Stimulated activated CD8-positive, alpha-beta memory T cell treated with anti-CD3 and anti-CD28 coated beads, Interleukin-15, amount 100 ng/mL, for 48 hours (primary cell): ENCODE results near the gene LURAP1L.

Source experiments
- DNase-seq, 2 donors: peaks; one replicate each; pipeline ENCODE4 v3.0.0-alpha.2; 2020; ENCODE audit warnings: low read depth in 2 of 2

Gene LURAP1L

DNA sequence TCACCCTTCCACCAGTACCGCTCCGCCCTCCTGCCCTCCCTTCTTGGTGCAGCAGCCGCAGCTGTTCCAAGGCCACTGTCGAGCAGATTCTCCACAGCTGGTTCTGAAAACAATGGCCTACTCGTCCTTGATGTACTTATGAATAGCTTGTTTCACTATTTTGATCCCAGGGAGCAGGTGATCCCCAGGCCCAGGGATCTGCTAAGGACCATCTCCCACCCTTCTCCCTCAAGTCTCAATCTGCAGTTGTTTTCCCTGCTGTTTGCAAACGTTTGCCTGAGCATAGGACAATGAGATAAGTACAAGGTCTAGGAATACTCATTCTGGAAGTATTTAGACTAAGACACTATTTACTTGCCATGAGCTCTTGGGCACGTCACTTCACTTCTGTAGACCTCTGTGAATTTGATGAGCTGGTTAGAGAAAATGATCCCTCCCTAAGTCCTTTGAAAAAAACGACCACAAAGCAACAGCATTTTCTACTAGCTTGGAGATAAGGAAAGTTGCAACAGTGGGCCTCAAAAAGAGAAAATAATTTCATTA lies 1.8 kb downstream of the LURAP1L start:
- DNase-seq, result no peak

DNA sequence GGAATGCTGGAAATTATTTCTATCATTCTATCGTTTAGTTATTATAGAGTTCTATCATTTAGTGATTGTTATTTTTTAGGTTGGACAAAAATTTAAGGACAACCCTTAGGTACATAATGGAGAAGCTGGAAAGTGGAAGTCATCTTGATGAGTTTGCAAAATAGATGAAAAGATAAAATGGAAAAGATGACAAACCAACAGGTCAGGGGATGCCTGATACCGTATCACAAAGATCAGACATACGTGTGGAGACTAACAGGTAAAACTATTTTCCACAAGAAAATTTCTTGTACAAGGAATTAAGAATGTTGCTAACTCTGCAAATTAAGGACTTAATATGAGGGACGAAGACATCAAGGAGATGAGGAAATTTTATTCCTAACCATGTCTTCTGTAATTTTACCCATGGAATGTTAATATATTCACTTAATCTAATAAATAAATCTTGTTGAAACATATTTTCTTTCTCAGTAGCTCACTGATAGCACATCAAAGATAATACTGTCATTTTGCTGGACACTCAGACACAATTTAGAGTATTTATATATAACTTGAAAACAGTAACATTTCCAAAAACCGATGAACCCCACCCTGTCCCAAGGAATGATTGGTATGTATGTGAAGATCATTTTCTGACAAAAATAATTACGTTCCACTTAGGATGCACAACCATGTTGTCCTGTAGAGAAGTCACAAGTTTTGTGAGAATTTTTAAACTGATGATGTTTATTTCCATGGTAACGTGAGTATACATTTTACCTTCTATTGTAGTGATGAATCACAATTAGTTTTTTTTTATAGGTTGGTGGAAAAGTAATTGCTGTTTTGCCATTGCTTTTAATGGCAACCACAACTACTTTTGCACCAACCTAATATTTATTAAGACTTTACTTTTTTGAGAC lies 2.6 kb downstream of the LURAP1L start:
- no peak for DNase-seq

DNA sequence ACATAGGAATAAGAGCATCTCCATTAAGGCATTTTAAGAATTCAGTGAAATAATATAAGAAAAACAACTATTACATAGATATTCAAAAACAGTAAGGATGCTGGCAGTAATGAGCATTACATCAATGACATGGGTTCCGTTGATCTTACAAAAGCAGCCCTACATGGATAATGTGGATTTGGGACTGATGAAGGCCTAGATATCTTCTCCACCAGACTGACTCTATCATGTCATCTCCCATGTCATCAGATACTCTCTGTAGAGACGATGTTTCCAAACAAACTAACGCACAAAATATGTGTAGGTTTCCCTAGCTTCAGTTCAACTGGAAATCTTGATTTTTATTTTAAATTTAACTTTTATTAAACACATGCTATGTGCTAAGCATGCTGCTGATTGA lies 3.6 kb downstream of the LURAP1L start:
- no peak for DNase-seq

DNA sequence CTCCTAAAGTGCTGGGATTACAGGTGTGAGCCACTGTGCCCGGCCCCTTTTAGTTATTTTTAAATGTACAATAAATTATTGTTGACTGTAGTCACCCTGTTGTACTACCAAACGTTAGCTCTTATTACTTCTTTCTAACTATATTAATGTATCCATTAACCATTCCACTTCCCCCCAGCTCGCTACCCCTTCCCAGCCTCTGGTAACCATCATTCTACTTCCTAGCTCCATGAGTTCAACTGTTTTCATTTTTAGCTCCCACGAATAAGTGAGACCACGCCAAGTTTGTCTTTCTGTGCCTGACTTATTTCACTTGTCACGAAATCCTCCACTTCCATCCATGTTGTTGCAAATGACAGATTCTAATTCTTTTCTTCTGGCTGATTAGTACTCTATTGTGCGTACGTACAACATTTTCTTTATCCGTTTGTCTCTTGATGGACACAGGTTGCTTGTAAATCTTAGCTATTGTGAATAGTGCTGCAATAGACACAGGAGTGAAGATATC lies 6.5 kb downstream of the LURAP1L start:
- DNase-seq, result no peak

DNA sequence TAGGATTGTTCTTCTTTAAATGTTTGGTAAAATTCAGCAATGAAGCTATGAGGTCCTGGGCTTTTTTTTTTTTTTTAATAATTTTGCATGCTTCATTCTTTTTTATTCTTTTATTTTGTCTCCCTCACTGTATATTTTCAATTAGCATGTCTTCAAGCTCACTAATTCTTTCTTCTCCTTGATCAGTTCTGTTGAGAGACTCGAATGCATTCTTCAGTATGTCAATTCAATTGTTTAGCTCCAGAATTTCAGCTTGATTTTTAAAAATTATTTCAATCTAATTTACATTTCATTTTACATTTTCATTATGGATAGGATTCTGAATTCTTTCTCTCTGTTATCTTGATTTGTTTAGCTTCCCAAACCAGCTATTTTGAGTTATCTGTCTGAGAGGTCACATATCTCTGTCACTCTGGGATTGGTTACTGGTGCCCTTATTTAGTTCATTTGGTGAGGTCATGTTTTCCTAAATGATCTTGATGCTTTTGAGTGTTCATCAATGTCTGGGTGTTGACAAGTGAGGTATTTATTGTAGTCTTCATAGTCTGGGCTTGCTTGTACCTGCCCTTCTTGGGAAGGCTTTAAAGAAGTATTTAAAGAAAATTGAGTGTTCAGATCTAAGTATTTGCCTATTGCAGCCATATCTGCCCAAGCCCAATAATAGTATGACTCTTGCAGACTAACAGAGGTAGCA lies 9.1 kb downstream of the LURAP1L start:
- no peak for DNase-seq

DNA sequence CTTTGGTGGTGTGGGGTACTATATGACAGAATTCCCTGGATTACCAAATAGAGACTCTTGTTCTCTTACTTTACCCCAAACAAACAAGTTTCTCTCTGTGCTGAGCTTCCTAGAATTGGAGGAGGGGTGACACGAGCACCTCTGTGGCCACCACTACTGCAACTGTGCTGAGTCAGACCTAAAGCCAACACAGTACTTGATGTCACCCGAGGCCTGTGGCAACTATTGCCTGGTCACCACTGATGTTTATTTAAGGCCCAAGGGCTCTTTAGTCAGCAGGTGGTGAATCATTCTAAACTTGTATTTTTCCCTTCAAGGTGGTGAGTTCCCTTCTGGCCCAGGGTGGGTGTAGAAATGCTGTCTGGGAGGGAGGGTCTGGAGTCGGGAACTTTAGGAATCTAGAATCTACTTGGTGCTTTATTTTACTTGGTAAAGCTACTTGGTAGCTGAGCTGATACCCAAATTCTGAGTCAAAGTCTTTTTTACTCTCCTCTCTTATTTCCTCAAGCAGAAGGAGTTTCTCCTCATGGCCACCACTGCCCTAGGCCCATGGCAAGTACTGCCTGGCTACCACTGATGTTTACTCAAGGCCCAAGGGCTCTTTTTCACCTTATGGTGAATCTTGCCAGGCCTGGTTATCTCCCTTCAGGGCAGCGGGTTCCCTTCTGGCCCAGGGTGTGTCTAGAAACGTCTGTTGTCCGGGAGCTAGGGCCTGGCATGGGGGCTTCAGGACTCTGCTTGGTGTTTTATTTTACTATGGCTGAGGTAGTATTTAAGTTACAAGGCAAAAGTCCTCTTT lies 9.8 kb downstream of the LURAP1L start:
- DNase-seq, result no peak

DNA sequence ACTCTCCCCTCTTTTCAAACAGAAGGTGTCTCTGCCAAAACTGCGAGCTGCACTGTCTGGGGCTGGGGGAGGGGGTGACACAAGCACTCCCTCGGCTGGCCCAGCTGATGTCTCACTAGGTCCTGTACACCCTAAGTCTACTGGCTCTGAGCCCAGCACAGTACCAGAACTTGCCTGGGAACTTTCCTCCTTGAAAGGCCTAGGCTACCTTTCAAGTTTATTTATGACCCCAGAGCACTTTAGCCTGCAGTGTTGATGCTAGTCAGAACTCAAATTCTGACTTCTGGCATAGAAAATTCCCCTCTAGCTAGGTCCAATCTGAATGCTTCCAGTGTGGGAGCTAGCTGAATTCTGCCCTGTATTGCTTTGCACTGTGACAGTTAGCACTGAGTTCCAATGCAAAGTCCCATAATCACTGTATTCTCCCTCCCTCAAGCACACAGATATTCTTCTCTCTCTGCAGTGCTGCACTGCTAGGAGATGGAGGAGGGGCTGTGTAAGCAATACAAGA lies 10.5 kb downstream of the LURAP1L start:
- DNase-seq, result no peak

DNA sequence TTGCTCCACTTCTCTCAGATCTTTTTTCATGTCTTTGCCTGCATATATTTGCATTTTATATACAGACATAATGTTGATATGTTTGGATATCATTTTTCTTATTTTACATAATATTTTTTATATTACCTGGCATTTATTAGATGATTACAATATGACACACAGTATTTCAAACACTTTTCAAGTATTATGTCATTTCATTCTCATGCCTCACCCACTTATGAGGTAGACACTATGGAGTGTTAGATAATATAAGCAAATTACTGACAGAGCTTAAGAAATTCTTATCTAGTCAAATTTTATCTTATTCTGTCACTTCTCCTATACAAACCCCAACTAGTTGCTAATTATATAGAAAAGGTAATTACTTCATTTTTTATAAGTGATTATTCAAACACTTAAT lies 11.1 kb downstream of the LURAP1L start:
- DNase-seq, result no peak

DNA sequence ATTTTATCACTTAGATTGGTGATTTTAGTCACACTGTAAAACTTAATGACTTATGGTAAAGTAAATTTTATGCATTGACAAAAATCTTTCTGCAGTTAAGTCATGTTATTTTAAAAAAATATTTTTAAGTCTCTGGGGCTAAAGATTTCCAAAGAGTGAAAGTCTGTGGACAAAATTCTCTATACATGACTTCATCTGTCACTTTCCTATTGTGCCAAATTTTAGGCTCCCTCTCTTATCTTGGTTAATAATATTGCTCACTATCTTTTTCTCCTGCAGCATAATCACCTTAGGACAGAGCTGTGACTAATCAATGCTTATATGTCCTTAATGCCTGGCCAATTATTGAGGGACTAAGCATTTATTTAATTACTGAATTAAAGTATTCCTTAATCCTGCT lies 15.2 kb downstream of the LURAP1L start:
- no peak for DNase-seq

DNA sequence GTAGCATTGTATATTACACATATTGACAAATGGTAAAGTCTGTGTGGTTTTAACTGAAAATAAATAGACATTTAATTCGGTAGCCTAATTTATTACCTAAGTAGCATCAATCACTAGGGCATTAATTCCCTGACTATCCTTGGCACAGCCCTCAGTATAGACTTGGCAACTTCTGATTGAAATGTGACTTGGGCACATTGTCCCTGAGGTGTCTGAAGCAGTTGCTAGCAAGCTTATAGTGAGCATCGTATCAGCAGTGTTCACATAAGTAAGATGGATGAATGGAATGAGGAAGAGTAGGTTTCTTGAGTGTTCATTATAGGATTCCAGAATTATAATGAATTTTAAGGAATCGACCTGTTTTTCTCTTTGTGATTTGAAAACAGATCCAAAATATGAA lies 16.1 kb downstream of the LURAP1L start:
- DNase-seq, result no peak

DNA sequence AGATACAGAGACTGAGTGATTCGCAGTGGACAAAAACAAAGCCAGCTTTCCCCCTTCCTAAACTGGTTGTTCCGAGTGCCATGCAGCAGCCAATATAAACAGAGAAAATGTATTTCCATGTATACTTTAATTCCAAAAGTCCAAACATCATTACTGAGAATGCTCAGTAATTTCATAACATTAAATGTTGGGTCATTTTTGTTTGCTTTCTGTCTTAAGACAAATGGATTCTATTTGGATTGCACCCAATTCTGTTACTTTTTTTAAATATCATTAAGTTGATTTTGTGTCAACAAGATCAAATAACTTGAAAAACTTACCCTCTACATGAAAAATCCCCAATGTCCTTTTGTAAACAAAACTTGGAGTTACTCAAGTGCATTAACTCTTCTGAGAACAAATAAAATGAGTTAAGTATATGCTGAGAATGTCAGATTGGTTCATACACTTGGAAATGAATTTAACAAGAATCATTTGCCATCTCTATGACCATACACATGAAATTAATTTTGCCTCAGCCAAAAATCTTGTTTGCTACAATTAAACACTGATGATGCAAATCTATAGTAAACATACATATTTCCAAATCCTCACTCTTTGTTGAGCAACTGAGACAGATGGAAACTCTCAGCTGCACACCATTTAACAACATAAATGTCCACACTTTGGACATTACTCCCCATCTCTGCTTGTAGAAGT lies 19.4 kb downstream of the LURAP1L start:
- no peak for DNase-seq

DNA sequence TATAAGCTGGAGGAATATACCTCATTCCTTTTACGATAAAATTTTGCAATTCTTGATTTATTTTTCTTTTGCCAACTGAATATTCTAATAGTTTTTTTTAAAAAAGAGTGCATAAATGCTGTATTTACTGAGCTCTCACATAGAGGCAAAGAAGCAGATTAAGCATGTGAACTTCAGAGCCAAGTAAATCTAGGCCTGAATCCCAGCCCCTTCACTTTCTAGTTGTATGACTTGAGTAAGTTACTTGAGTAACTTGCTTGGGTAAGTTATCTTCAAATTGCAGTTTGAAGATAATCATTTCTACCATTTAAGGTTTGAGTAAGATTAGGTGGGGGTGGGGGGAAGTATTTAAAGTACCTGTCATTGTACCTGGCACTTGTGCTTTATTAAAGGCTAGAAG lies 21.8 kb downstream of the LURAP1L start:
- DNase-seq, result no peak

DNA sequence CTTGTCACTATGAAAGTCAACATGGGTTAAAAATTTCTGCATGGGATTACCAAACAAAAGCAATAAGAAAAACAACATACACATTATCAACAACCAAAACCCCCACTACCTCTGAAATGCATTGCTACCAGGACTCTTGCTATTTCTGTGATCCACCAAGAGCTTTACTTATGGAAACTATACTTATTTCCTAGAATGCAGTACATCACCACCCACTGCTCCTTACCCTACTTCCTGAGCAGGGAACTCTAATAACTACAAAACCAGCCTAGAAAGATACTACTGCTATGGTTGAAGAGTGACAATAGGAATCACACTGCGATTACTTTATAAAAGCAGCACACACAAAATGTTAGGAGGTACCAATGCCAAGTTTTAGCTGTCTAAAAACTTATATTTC lies 22.2 kb downstream of the LURAP1L start:
- no peak for DNase-seq

DNA sequence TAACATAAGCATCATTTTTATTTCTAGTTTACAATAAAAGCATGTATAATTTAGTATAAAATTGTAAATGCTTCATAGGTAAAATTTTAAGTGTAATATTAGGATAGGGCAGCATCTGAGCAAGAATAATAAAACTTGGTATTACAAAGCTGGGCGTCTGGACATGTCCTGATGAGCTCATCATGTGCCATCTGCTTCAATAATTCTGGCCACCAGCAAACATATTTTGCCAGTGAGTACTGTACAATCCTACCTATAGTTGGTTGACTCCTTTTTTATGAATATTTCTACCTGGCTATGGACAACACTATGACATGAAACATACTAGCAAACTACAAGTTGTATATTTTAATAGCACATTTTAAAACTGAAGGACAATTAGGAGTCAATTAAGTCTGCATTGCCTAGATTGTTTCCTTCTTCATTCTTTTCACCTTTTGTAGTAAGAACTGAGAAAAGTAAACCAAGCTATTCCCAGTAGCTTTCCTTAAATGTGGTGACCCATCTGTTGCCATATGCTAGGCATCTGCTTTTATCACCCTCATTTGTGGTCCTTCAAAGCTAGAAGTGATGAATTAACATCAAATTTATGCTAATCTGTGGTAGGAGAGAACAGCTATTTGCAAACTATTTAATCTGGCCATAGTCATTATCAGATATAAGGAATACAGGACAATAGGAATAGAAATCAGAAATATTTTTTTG lies 23.4 kb downstream of the LURAP1L start:
- DNase-seq, result no peak

DNA sequence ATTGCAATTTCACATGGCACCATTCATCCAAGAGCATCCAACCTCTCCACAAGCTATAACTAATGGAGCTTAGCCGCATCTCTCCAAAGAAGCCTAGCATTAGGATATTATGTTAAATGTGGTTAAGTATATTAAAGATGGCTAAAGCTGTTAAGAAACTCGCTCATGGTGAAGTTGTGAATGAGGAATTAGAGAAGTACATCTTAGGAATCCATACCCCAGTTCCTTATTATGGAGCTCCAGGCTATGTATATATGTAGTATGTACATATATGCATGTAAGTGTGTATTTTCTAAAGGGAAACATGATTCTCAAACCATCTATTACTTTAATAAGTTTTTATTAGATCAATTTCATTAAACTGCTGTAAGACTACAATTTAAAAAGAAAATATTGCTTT lies 26.4 kb downstream of the LURAP1L start:
- no peak for DNase-seq

DNA sequence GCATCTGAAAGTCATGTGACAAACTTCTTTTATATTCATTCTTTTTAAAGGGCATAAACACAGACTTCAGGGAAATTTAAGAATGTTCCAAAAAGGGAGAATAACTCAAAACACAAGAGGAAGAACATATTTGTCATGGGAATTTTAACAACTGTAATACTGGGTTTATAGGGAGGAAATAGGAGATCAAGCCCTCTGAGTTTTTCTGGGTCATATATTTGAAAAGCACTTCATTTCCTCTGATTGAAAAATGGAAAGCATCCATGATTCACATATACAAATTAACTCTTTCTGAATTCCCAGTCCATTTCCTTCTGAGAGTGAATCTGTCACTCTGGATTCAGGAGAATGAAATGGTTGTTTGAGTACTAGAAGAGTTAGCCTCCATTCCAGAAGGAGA lies 26.8 kb downstream of the LURAP1L start:
- no peak for DNase-seq

DNA sequence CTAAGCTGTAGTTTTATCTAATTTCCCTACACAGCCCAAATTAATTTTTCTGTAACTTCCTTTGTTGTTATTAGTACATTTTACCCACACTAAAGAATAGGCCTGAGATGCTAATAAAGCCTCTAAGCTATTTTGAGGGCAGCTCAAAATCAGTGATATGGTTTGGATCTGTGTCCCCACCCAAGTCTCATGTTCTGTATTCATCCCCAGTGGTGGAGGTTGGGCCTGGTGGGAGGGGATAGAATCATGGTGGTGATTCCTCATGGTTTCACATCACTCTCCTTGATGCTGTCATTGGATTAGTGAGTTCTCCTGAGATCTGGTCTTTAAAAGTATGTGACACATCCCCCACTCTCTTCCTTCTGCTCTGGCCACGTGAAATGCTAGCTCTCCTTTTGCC lies 27.3 kb downstream of the LURAP1L start:
- DNase-seq, result no peak

DNA sequence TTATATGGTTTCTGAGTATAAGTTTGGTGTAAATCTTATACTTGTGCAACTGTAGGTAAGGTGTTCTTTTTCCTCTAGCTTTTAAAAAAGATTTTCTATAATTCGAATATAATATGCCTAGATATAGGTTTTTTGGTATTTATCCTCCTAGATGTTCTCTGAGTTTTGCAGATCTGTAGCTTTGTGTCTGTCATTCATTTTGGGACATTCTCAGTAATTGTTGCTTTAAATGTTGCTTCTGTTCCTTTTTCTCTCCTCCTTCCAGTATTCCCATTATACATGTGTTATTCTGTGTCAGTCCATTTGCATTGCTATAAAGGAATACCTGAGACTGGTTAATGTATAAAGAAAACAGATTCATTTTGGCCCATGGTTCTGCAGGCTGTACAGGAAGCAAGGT lies 33.7 kb downstream of the LURAP1L start:
- DNase-seq, result no peak

DNA sequence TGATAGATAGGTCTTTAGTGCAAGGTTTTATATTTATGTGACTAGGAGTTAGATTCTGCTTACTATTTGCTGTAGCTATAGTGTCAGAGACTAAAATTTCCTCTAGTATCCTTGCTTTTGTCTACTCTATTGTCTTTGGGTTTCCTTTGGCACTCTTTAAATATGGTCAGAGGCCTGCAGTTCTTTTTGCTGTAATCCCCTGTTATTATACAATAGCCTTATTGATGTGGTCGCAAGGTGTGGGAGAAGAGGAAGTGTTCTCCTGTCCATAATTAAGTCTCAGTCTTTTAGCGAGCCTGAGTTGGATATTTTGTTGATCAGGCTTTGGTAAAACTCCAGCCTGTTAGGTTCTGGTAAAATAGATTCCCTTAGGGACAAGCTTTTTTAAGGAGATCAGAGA lies 34.9 kb downstream of the LURAP1L start:
- DNase-seq, result no peak

DNA sequence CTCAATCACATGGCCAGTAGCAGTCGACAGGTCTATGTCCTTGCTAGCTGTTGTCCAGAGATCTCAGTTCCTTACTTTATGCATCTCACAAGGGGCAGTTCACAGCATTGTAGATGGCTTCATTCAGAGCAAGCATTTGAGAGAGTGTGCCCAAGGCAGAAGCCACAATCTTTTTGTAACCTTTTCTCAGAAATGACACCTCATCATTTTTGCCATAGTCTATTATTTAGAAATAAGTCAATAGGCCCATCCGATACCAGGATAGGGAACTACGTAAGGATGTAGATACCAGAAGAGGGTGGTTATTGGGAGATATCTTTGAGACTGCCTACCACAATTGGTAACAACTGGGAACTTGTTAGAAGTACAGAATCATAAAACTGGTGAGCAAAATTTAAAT lies 37.1 kb downstream of the LURAP1L start:
- no peak for DNase-seq

DNA sequence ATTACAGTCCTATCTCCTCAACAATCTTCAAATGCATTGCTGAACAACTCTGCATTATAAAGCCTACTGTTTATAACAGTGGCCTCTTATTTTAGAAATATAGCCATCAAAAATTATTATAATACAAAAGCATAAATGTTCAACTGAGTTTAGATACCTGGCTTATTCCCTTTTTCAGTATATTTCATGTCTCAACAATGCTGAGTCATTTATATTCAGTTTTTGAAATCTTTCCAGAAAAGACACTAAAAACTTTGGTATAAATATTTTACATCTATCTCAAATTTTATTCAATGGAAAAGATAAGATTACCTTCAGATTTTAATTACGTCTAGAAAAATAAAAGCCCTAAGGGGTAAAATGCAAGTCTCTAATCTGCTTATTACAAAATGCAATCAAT lies 37.9 kb downstream of the LURAP1L start:
- no peak for DNase-seq
